ENCODE measurements around the gene KCNJ6. TPM values are rescaled to one million over a fixed set of nuclear protein-coding genes. Genes with fewer than 3 reads are reported as not detected.

The KCNJ6 gene, protein sequence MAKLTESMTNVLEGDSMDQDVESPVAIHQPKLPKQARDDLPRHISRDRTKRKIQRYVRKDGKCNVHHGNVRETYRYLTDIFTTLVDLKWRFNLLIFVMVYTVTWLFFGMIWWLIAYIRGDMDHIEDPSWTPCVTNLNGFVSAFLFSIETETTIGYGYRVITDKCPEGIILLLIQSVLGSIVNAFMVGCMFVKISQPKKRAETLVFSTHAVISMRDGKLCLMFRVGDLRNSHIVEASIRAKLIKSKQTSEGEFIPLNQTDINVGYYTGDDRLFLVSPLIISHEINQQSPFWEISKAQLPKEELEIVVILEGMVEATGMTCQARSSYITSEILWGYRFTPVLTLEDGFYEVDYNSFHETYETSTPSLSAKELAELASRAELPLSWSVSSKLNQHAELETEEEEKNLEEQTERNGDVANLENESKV
- polyA plus RNA-seq (2013, experiment 1 of 2): 4.6 TPM
- 5.0 TPM for polyA plus RNA-seq (2013, experiment 2 of 2)

DNA sequence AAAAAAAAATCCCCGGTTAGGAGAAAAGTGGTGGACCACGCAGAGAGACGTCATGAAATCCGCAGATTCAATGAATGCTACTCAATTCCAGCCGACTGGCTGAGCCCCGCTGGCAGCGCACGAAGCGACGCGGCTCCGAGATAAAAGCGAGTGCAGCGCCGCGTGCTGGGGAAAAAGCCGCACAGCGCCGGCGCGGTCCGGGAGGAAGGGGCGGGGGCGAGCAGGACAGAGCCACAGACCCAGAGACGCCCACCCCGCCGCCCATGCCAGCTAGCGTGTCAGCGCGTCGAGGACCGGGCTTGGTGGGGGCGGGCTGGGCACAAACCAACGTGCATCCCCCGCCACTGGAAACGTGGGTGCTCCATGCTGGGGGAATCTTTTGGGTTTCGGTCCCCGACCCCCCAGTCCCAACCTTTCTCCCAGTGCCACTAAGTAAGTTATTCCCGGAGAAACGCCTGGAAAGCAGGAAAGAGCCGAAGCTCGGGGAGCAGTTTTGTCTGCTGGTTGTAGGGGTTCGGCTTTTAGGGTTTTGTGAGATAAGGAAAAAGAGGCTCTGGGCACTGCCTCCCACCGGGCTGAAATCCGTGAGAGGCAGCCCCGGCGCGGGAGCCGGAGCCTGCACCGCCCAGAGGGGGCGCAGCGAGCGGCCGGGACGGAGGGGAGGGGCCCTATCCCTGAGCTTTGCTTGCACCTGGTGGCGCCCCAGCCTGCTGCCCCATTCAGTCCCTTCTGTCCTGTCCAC is at the start of gene KCNJ6:
Gene KCNJ6, minus strand, starts transcription at position 148 of the 742 bp plus-strand sequence. CDS start 75,775 bp downstream, outside the sequence.
- Histone ChIP-seq H3K9me3 (ENCODE audit: control insufficient read depth, low read length) (peaks cover 3% of the 10 kb centered on the region), H3K14ac (ENCODE audit: low read length in 2 of 2) (peak within 1 kb of the TSS in 1 of 2 experiments; percentile 37), H3K23ac (ENCODE audit: low read length in 2 of 2) (no peak within 1 kb of the TSS), H3K4me1 (ENCODE audit: control insufficient read depth, insufficient read depth, low read depth, low read length) (peaks cover 19% of the 10 kb centered on the region), H3K79me1 (replicated peaks; ENCODE audit: low read length, poor library complexity, severe bottlenecking) (peaks cover 4% of the 10 kb centered on the region), H3K27me3 (ENCODE audit: control insufficient read depth in 1 of 2, insufficient read depth in 1 of 2, low read length in 2 of 2) (peaks cover 5 to 88% of the 10 kb centered on the region in 2 experiments), H3K36me3 (ENCODE audit: control insufficient read depth in 1 of 2, insufficient read depth in 2 of 2, low read depth in 1 of 2, low read length in 2 of 2) (no peaks in the 10 kb centered on the region), H3K27ac (ENCODE audit: low read length, poor library complexity, severe bottlenecking) (no peak within 1 kb of the TSS), H2BK120ac (ENCODE audit: low read depth, low read length) (no peak within 1 kb of the TSS), H3K4me3 (ENCODE audit: insufficient read depth in 1 of 2, low read depth in 1 of 2, low read length in 2 of 2) (peak within 1 kb of the TSS; percentile 67 to 75), H3K4ac (ENCODE audit: low read depth in 1 of 2, low read length in 2 of 2) (peak within 1 kb of the TSS in 1 of 2 experiments; percentile 24), H2AK5ac (ENCODE audit: low read length, severe bottlenecking) (no peak within 1 kb of the TSS), H3K18ac (ENCODE audit: low read depth in 1 of 2, low read length in 2 of 2) (peak within 1 kb of the TSS; percentile 55 to 88), H2BK5ac (ENCODE audit: low read depth, low read length, poor library complexity, severe bottlenecking) (no peak within 1 kb of the TSS), H3K4me2 (ENCODE audit: low read length, poor library complexity, severe bottlenecking) (peak within 1 kb of the TSS; percentile 91), H4K91ac (ENCODE audit: low read length) (peak within 1 kb of the TSS; percentile 31), H2BK15ac (ENCODE audit: low read depth, poor library complexity, severe bottlenecking) (peak within 1 kb of the TSS; percentile 15), H4K8ac (ENCODE audit: low read length) (peak within 1 kb of the TSS; percentile 16), H2AFZ (ENCODE audit: low read depth, low read length) (no peak within 1 kb of the TSS), H3K9ac (ENCODE audit: low read length) (peak within 1 kb of the TSS; percentile 39), H2BK12ac (ENCODE audit: low read length in 2 of 2) (peak within 1 kb of the TSS in 1 of 2 experiments; percentile 94)
- DNase-seq: peak; percentile 75
- WGBS: 1% methylated on average over 54 of the region's 56 CpGs

- Histone ChIP-seq H3K23ac (ENCODE audit: low read length in 2 of 2) (no peak overlapping the region), H3K4me1 (ENCODE audit: control insufficient read depth, insufficient read depth, low read depth, low read length) (no peaks in the 10 kb centered on the region), H3K27ac (ENCODE audit: low read length, poor library complexity, severe bottlenecking) (no peak overlapping the region), H2BK15ac (ENCODE audit: low read depth, poor library complexity, severe bottlenecking) (no peak overlapping the region), H3K4me3 (ENCODE audit: insufficient read depth in 1 of 2, low read depth in 1 of 2, low read length in 2 of 2) (no peak overlapping the region), H2AK5ac (ENCODE audit: low read length, severe bottlenecking) (no peak overlapping the region), H3K27me3 (ENCODE audit: control insufficient read depth in 1 of 2, insufficient read depth in 1 of 2, low read length in 2 of 2) (peaks cover 7 to 66% of the 10 kb centered on the region in 2 experiments), H2BK5ac (ENCODE audit: low read depth, low read length, poor library complexity, severe bottlenecking) (no peak overlapping the region), H4K91ac (ENCODE audit: low read length) (no peak overlapping the region), H3K9ac (ENCODE audit: low read length) (no peak overlapping the region), H3K9me3 (ENCODE audit: control insufficient read depth, low read length) (no peaks in the 10 kb centered on the region), H3K36me3 (ENCODE audit: control insufficient read depth in 1 of 2, insufficient read depth in 2 of 2, low read depth in 1 of 2, low read length in 2 of 2) (no peaks in the 10 kb centered on the region), H3K4ac (ENCODE audit: low read depth in 1 of 2, low read length in 2 of 2) (no peak overlapping the region), H3K4me2 (ENCODE audit: low read length, poor library complexity, severe bottlenecking) (no peak overlapping the region), H2AFZ (ENCODE audit: low read depth, low read length) (no peak overlapping the region), H3K18ac (ENCODE audit: low read depth in 1 of 2, low read length in 2 of 2) (no peak overlapping the region), H3K79me1 (replicated peaks; ENCODE audit: low read length, poor library complexity, severe bottlenecking) (no peaks in the 10 kb centered on the region), H2BK12ac (ENCODE audit: low read length in 2 of 2) (no peak overlapping the region), H3K14ac (ENCODE audit: low read length in 2 of 2) (no peak overlapping the region), H4K8ac (ENCODE audit: low read length) (no peak overlapping the region), H2BK120ac (ENCODE audit: low read depth, low read length) (no peak overlapping the region)
- 85% methylated on average over 11 of the region's 11 CpGs for WGBS
- DNase-seq: no peak
These were observed 49.0 kb upstream of the KCNJ6 start for GRCh38 chr21:37965088-37965805.

GRCh38 chr21:37958537-37958936 is 42.3 kb upstream of the KCNJ6 start:
- no peak overlapping the region for H3K9ac ChIP-seq (ENCODE audit: low read length)
- H3K14ac ChIP-seq (ENCODE audit: low read length in 2 of 2): no peak overlapping the region
- H4K8ac ChIP-seq (ENCODE audit: low read length): no peak overlapping the region
- no peaks in the 10 kb centered on the region for H3K79me1 ChIP-seq (replicated peaks; ENCODE audit: low read length, poor library complexity, severe bottlenecking)
- H3K4ac ChIP-seq (ENCODE audit: low read depth in 1 of 2, low read length in 2 of 2): no peak overlapping the region
- H3K27me3 ChIP-seq (ENCODE audit: control insufficient read depth in 1 of 2, insufficient read depth in 1 of 2, low read length in 2 of 2): peaks cover 11 to 58% of the 10 kb centered on the region in 2 experiments
- H2AFZ ChIP-seq (ENCODE audit: low read depth, low read length): no peak overlapping the region
- H3K9me3 ChIP-seq (ENCODE audit: control insufficient read depth, low read length): peaks cover 7% of the 10 kb centered on the region
- H3K18ac ChIP-seq (ENCODE audit: low read depth in 1 of 2, low read length in 2 of 2): no peak overlapping the region
- no peak overlapping the region for H2BK5ac ChIP-seq (ENCODE audit: low read depth, low read length, poor library complexity, severe bottlenecking)
- no peak overlapping the region for H3K4me3 ChIP-seq (ENCODE audit: insufficient read depth in 1 of 2, low read depth in 1 of 2, low read length in 2 of 2)
- H3K23ac ChIP-seq (ENCODE audit: low read length in 2 of 2): no peak overlapping the region
- H2BK15ac ChIP-seq (ENCODE audit: low read depth, poor library complexity, severe bottlenecking): no peak overlapping the region
- no peak for DNase-seq
- H2BK120ac ChIP-seq (ENCODE audit: low read depth, low read length): no peak overlapping the region
- H4K91ac ChIP-seq (ENCODE audit: low read length): no peak overlapping the region
- no peaks in the 10 kb centered on the region for H3K36me3 ChIP-seq (ENCODE audit: control insufficient read depth in 1 of 2, insufficient read depth in 2 of 2, low read depth in 1 of 2, low read length in 2 of 2)
- H3K4me1 ChIP-seq (ENCODE audit: control insufficient read depth, insufficient read depth, low read depth, low read length): peaks cover 2% of the 10 kb centered on the region
- 74% methylated on average over 3 of the region's 3 CpGs for WGBS
- H2BK12ac ChIP-seq (ENCODE audit: low read length in 2 of 2): no peak overlapping the region
- no peak overlapping the region for H3K27ac ChIP-seq (ENCODE audit: low read length, poor library complexity, severe bottlenecking)
- H3K4me2 ChIP-seq (ENCODE audit: low read length, poor library complexity, severe bottlenecking): no peak overlapping the region
- H2AK5ac ChIP-seq (ENCODE audit: low read length, severe bottlenecking): no peak overlapping the region

All from mesenchymal stem cell (in vitro differentiated cells and primary cell).